T-cell (primary cell): ENCODE results near the gene TANGO2. TPM values are rescaled to one million over a fixed set of nuclear protein-coding genes. Genes with fewer than 3 reads are reported as not detected.

Experiments used
- ATAC-seq, 4 experiments: fragments of 200-7000 bp in 3 of 4; fragments of 150-1000 bp in 1 of 4; cut with Tn5 transposase; replicated peaks in 1 of 4; 1 replicate in 3 of 4; 2 replicates in 1 of 4; pipeline ENCODE4 v1.10.0; 2021; ENCODE audit warnings: moderate library complexity in 3 of 4, mild to moderate bottlenecking in 2 of 4, moderate number of reproducible peaks in 1 of 4
- CTCF ChIA-PET, 2 donors: fragments of 300-600 bp; sonication (Branson Sonifier 250); formaldehyde crosslinking; loops; one replicate each; lab custom pipeline; 2022; ENCODE audit warnings: antibody characterized with exemption in 2 of 2; lab: Charles Lee
- POLR2A ChIA-PET, 2 donors: fragments of 300-600 bp; sonication (Branson Sonifier 250); formaldehyde crosslinking; loops; one replicate each; lab custom pipeline; 2022; ENCODE audit warnings: antibody characterized with exemption in 2 of 2; lab: Charles Lee
- DNase-seq, 35 experiments: peaks; one replicate each; pipeline versions ENCODE4 v3.0.0 to v3.0.0-alpha.2; 2013 to 2023
- H3K27ac ChIP-seq: one replicate; pipeline ENCODE4 v1.5.1; 2013; ENCODE audit warnings: low read length
- H3K27me3 ChIP-seq, 2 experiments: replicated peaks in 1 of 2; 1 replicate in 1 of 2; 2 replicates in 1 of 2; pipeline versions ENCODE4 v1.6.1 to v1.7.0; 2013; ENCODE audit warnings: low read length in 1 of 2, mixed read lengths in 1 of 2; ENCODE audit not compliant: control insufficient read depth in 2 of 2, insufficient read depth in 2 of 2; ENCODE audit errors: extremely low read depth in 1 of 2
- H3K36me3 ChIP-seq, 2 donors: 1 replicate in 1 of 2; 2 replicates in 1 of 2; pipeline versions ENCODE4 v1.6.1 to v1.7.0; 2013; ENCODE audit warnings: low read length in 1 of 2; ENCODE audit not compliant: control insufficient read depth in 2 of 2, insufficient read depth in 1 of 2; ENCODE audit errors: extremely low read depth in 1 of 2
- H3K4me1 ChIP-seq, 2 experiments: 1 replicate in 1 of 2; 2 replicates in 1 of 2; pipeline versions ENCODE4 v1.6.1 to v1.7.0; 2013; ENCODE audit warnings: low read length in 2 of 2, mixed read lengths in 1 of 2; ENCODE audit not compliant: insufficient read depth in 2 of 2, control insufficient read depth in 1 of 2; ENCODE audit errors: extremely low read depth in 1 of 2
- H3K4me3 ChIP-seq, 2 donors: 1 replicate in 1 of 2; 2 replicates in 1 of 2; pipeline versions ENCODE4 v1.5.1 to v1.7.0; 2013; ENCODE audit warnings: mild to moderate bottlenecking in 2 of 2, low read length in 1 of 2, moderate library complexity in 1 of 2; ENCODE audit not compliant: control insufficient read depth in 1 of 2; ENCODE audit errors: extremely low read depth in 1 of 2
- H3K9me3 ChIP-seq: 2 replicates; pipeline ENCODE4 v1.7.0; 2013
- H3K27ac Mint-ChIP-seq, 2 donors: one replicate each; pipeline ENCODE4 v1.8.0; 2020 to 2021; ENCODE audit warnings: mild to moderate bottlenecking in 2 of 2, mixed read lengths in 2 of 2
- H3K27me3 Mint-ChIP-seq, 2 donors: one replicate each; pipeline ENCODE4 v1.8.0; 2021 to 2022; ENCODE audit warnings: mixed read lengths in 2 of 2
- H3K36me3 Mint-ChIP-seq: one replicate; pipeline ENCODE4 v1.8.0; 2021; ENCODE audit warnings: mixed read lengths
- H3K4me1 Mint-ChIP-seq, 3 donors: one replicate each; pipeline ENCODE4 v1.8.0; 2020 to 2022; ENCODE audit warnings: mixed read lengths in 3 of 3, mild to moderate bottlenecking in 1 of 3
- H3K4me3 Mint-ChIP-seq, 3 donors: one replicate each; pipeline ENCODE4 v1.8.0; 2020 to 2022; ENCODE audit warnings: mild to moderate bottlenecking in 3 of 3, mixed read lengths in 3 of 3, moderate library complexity in 3 of 3
- H3K9me3 Mint-ChIP-seq, 3 donors: one replicate each; pipeline ENCODE4 v1.8.0; 2020 to 2022; ENCODE audit warnings: mixed read lengths in 3 of 3
- WGBS: methylation state at CpG from one replicate; pipeline ENCODE4 v1.1.5; 2013; ENCODE audit warnings: missing lambda C conversion rate; ENCODE audit not compliant: insufficient coverage; 5-methylcytosine and 5-hydroxymethylcytosine counted together
- total RNA-seq, 35 experiments: library from RNA in 6 of 35; stranded (reverse) in 6 of 35; fragments of 120-200 nt in 1 of 35; gene quantifications; one replicate each; pipeline versions ENCODE4 v1.2.1 to v1.2.4 and lab custom pipeline; 2013 to 2026

The TANGO2 gene
- total RNA-seq, 5 donors from 2014 or later (not counting 1 experiment from before 2014, with no cell fraction given) = 29.9 to 48.4 (median 43.7) TPM

GRCh38 chr22:20011123-20011992, 9.6 kb upstream of the TANGO2 start:
- peaks cover 0 to 7% (median 0%) of the 10 kb centered on the region in 3 donors for H3K4me1 Mint-ChIP-seq
- H3K27ac Mint-ChIP-seq = no peak overlapping the region

GRCh38 chr22:20011993-20012740, 8.7 kb upstream of the TANGO2 start:
- no peaks in the 10 kb centered on the region for H3K9me3 ChIP-seq
- Mint-ChIP-seq H3K9me3 (no peaks in the 10 kb centered on the region), H3K27me3 (peaks cover 0 to 2% of the 10 kb centered on the region in 2 donors), H3K4me3 (no peak overlapping the region), H3K36me3 (no peaks in the 10 kb centered on the region), H3K27ac (no peak overlapping the region), H3K4me1 (peaks cover 0 to 9% (median 0%) of the 10 kb centered on the region in 3 donors)
- DNase-seq = no peak
- no peak overlapping the region for H3K4me3 ChIP-seq
- no peak for ATAC-seq
- WGBS = 90% methylated on average over 7 of the region's 7 CpGs
- H3K27ac ChIP-seq = no peak overlapping the region
- CTCF ChIA-PET = no interaction called here
- H3K36me3 ChIP-seq = no peaks in the 10 kb centered on the region
- H3K27me3 ChIP-seq = peaks cover 0 to 25% of the 10 kb centered on the region in 2 experiments
- peaks cover under 1 to 3% of the 10 kb centered on the region in 2 experiments for H3K4me1 ChIP-seq
- POLR2A ChIA-PET = no interaction called here

More at GRCh38 chr22:20011123-20011992, 9.6 kb upstream of the TANGO2 start:
- POLR2A ChIA-PET = no interaction called here
- H3K4me1 ChIP-seq = no peaks in the 10 kb centered on the region
- Mint-ChIP-seq H3K27me3 (peaks cover 0 to 2% of the 10 kb centered on the region in 2 donors), H3K36me3 (no peaks in the 10 kb centered on the region), H3K4me3 (no peak overlapping the region), H3K9me3 (no peaks in the 10 kb centered on the region)
- H3K36me3 ChIP-seq = no peaks in the 10 kb centered on the region
- no peak for DNase-seq
- no peaks in the 10 kb centered on the region for H3K9me3 ChIP-seq
- no peak overlapping the region for H3K27ac ChIP-seq
- H3K27me3 ChIP-seq = peaks cover 0 to 21% of the 10 kb centered on the region in 2 experiments
- no peak overlapping the region for H3K4me3 ChIP-seq
- 86% methylated on average over 16 of the region's 20 CpGs for WGBS
- CTCF ChIA-PET = interaction anchor here in 1 of 2 donors (0.7 kb wide), 1 partner anchor 8 kb away, joined by 5 read pairs; no protein-coding TSS in a partner anchor
- ATAC-seq = no peak

GRCh38 chr22:20012741-20013331, 8.1 kb upstream of the TANGO2 start:
- no peak for ATAC-seq
- H3K27me3 Mint-ChIP-seq = peaks cover 0 to 2% of the 10 kb centered on the region in 2 donors
- H3K27me3 ChIP-seq = peaks cover 0 to 31% of the 10 kb centered on the region in 2 experiments
- no peak for DNase-seq
- CTCF ChIA-PET = no interaction called here
- whole genome bisulfite sequencing = 82% methylated on average over 9 of the region's 10 CpGs
- H3K4me3 ChIP-seq = no peak overlapping the region
- no peak overlapping the region for H3K27ac ChIP-seq
- POLR2A ChIA-PET = no interaction called here
- no peaks in the 10 kb centered on the region for H3K36me3 ChIP-seq
- H3K36me3 Mint-ChIP-seq = no peaks in the 10 kb centered on the region
- H3K4me1 Mint-ChIP-seq = peaks cover 0 to 13% (median 3%) of the 10 kb centered on the region in 3 donors
- peaks cover 3 to 9% of the 10 kb centered on the region in 2 experiments for H3K4me1 ChIP-seq
- H3K9me3 ChIP-seq = no peaks in the 10 kb centered on the region
- H3K4me3 Mint-ChIP-seq = no peak overlapping the region
- no peak overlapping the region for H3K27ac Mint-ChIP-seq
- H3K9me3 Mint-ChIP-seq = no peaks in the 10 kb centered on the region

DNA sequence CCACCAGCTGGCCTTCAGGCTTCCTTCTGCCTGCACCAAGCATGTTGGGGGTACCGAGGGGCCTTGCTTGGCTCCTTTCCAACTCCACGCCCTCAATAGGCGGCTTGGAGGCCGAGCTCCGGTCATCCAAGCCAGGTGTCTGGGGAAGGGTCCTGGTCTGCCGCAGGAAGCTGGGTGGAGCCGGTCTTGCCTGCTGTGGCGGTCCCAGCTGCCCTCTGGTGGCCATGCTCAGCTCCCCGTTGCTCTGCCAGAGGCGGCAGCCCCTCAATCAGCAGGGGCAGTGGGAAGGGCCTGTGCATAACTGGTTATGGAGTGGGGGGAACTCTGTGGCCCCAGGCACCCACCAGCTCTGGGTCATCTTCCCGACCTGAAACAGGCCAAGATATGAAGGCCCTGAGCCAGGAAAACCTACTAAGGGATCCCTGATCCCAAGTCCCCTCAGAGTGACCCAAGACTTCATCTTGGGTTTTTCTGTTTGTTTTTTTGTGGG, 7.5 kb upstream of the TANGO2 start:
- H3K9me3 Mint-ChIP-seq = no peaks in the 10 kb centered on the region
- WGBS = 41% methylated on average over 10 of the region's 11 CpGs
- peaks cover 3 to 9% of the 10 kb centered on the region in 2 experiments for H3K4me1 ChIP-seq
- no peaks in the 10 kb centered on the region for H3K36me3 ChIP-seq
- CTCF ChIA-PET = no interaction called here
- peaks cover 0 to 14% (median 3%) of the 10 kb centered on the region in 3 donors for H3K4me1 Mint-ChIP-seq
- H3K36me3 Mint-ChIP-seq = no peaks in the 10 kb centered on the region
- DNase-seq = peak in 18 of 35 experiments; percentile 14 to 54 (median 28)
- H3K27ac Mint-ChIP-seq = no peak overlapping the region
- no peak for ATAC-seq
- H3K27me3 ChIP-seq = peaks cover 0 to 37% of the 10 kb centered on the region in 2 experiments
- peaks cover 0 to 2% of the 10 kb centered on the region in 2 donors for H3K27me3 Mint-ChIP-seq
- no peak overlapping the region for H3K27ac ChIP-seq
- POLR2A ChIA-PET = no interaction called here
- no peak overlapping the region for H3K4me3 ChIP-seq
- H3K9me3 ChIP-seq = no peaks in the 10 kb centered on the region
- H3K4me3 Mint-ChIP-seq = no peak overlapping the region

DNA sequence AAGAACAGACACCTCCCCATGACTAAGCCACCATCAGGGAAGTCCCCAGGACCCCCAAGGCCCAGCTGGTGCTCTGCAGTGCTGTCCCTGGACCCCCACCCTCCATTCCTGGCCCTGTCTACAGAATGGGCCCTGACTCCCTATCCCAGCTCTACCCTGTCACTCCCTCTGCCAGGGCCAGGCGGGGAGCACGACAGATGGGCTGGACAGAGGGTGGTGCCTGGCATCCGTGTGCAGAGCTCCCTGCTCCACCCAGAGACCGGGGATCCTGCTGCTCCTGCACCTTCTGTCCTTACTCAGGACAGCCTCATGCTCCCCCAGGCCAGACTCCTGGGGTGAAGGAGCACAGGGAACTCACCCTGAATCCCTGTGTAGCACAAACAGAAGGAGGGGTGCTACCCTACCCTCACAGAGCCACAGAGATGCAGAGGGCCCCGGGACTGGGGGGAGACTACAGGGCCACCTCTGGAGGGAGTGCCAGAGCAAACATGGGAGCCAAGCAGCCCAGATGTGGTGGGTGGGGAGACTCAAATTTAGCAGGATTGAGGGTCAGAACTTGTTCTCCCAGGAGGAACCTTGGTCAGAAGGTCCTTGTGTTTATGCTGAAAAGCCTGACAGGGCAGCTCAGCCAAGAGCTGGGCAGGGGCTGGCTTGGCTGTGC, 6.3 kb upstream of the TANGO2 start:
- H3K27me3 ChIP-seq = peaks cover 0 to 40% of the 10 kb centered on the region in 2 experiments
- no peaks in the 10 kb centered on the region for H3K9me3 Mint-ChIP-seq
- WGBS = 93% methylated on average over 4 of the region's 5 CpGs
- no peaks in the 10 kb centered on the region for H3K36me3 ChIP-seq
- H3K27ac Mint-ChIP-seq = no peak overlapping the region
- ChIA-PET POLR2A (no interaction called here), CTCF (no interaction called here)
- no peaks in the 10 kb centered on the region for H3K9me3 ChIP-seq
- DNase-seq (no peak), ATAC-seq (no peak)
- H3K36me3 Mint-ChIP-seq = no peaks in the 10 kb centered on the region
- no peak overlapping the region for H3K4me3 ChIP-seq
- peaks cover 0 to 14% (median 3%) of the 10 kb centered on the region in 3 donors for H3K4me1 Mint-ChIP-seq
- peak overlapping the region; percentile 56 to 69 (median 67) for H3K4me3 Mint-ChIP-seq
- peaks cover 3 to 9% of the 10 kb centered on the region in 2 experiments for H3K4me1 ChIP-seq
- no peak overlapping the region for H3K27ac ChIP-seq
- peaks cover 0 to 2% of the 10 kb centered on the region in 2 donors for H3K27me3 Mint-ChIP-seq
